ENCODE measurements around the gene THADA. TPM values are rescaled to one million over a fixed set of nuclear protein-coding genes. Genes with fewer than 3 reads are reported as not detected.

THADA gene
- total RNA-seq, 1 donor from 2014 or later = 40.4 TPM

GRCh38 chr2:43513796-43514195 is 82.0 kb downstream of the THADA start:
- intact Hi-C loops (cut with micrococcal nuclease) = no loop called here

GRCh38 chr2:43513216-43513615 is 82.6 kb downstream of the THADA start:
- intact Hi-C loops (cut with micrococcal nuclease) = no loop called here

- intact Hi-C loops (cut with micrococcal nuclease) = no loop called here
These were observed 84.6 kb downstream of the THADA start for GRCh38 chr2:43511199-43511598.

- intact Hi-C loops (cut with micrococcal nuclease) = no loop called here
These were observed 86.0 kb downstream of the THADA start for GRCh38 chr2:43509886-43510285.

GRCh38 chr2:43508209-43508608 is 87.6 kb downstream of the THADA start:
- intact Hi-C loops (cut with micrococcal nuclease) = no loop called here

- intact Hi-C loops (cut with micrococcal nuclease) = no loop called here
These were observed 88.7 kb downstream of the THADA start for GRCh38 chr2:43507137-43507536.

GRCh38 chr2:43495727-43496126 is 100.1 kb downstream of the THADA start:
- intact Hi-C loops (cut with micrococcal nuclease) = no loop called here

- intact Hi-C loops (cut with micrococcal nuclease) = no loop called here
These were observed 101.9 kb downstream of the THADA start for GRCh38 chr2:43493954-43494353.

- intact Hi-C loops (cut with micrococcal nuclease) = no loop called here
These were observed 104.7 kb downstream of the THADA start for GRCh38 chr2:43491065-43491639.

- intact Hi-C loops (cut with micrococcal nuclease) = no loop called here
These were observed 105.5 kb downstream of the THADA start for GRCh38 chr2:43490252-43490786.

GRCh38 chr2:43488737-43489136 is 107.1 kb downstream of the THADA start:
- intact Hi-C loops (cut with micrococcal nuclease) = loop anchor here (10.0 kb wide), 1 partner anchor 664 kb away; no protein-coding TSS in a partner anchor

GRCh38 chr2:43486603-43487002 is 109.2 kb downstream of the THADA start:
- intact Hi-C loops (cut with micrococcal nuclease) = loop anchor here (10.0 kb wide), 1 partner anchor 662 kb away; no protein-coding TSS in a partner anchor

GRCh38 chr2:43484323-43484930 is 111.4 kb downstream of the THADA start:
- intact Hi-C loops (cut with micrococcal nuclease) = loop anchor here (1.0 to 10.0 kb wide), 5 partner anchors 57 to 660 kb away; no protein-coding TSS in a partner anchor

GRCh38 chr2:43482961-43483360 is 112.9 kb downstream of the THADA start:
- intact Hi-C loops (cut with micrococcal nuclease) = loop anchor here (5.0 to 10.0 kb wide), 2 partner anchors 56 to 658 kb away; no protein-coding TSS in a partner anchor

GRCh38 chr2:43481927-43482542 is 113.8 kb downstream of the THADA start:
- intact Hi-C loops (cut with micrococcal nuclease) = loop anchor here (5.0 to 10.0 kb wide), 2 partner anchors 55 to 657 kb away; no protein-coding TSS in a partner anchor

GRCh38 chr2:43480874-43481273 is 115.0 kb downstream of the THADA start:
- intact Hi-C loops (cut with micrococcal nuclease) = loop anchor here (5.0 to 10.0 kb wide), 2 partner anchors 54 to 656 kb away; no protein-coding TSS in a partner anchor

- intact Hi-C loops (cut with micrococcal nuclease) = no loop called here
These were observed 117.3 kb downstream of the THADA start for GRCh38 chr2:43478412-43479086.

GRCh38 chr2:43475922-43476321 is 119.9 kb downstream of the THADA start:
- intact Hi-C loops (cut with micrococcal nuclease) = no loop called here

- intact Hi-C loops (cut with micrococcal nuclease) = no loop called here
These were observed 120.5 kb downstream of the THADA start for GRCh38 chr2:43475137-43475846.

GRCh38 chr2:43474273-43474672 is 121.6 kb downstream of the THADA start:
- intact Hi-C loops (cut with micrococcal nuclease) = no loop called here

- intact Hi-C loops (cut with micrococcal nuclease) = no loop called here
These were observed 122.1 kb downstream of the THADA start for GRCh38 chr2:43473767-43474166.

Measured in T-helper 2 cell treated with Interferon-gamma antibody and Interleukin-4, amounts not matched to agents 100 ng/mL and 5 ng/mL, for 36 hours (primary cell).